T-helper 2 cell (primary cell): ENCODE results near the gene FAM131A.
"Not testable (repeated sequence)": the region's sequence is repeated elsewhere in the genome, so short reads cannot be mapped to it uniquely, and the experiment has no call there.

Source experiments
- DNase-seq, 5 experiments: peaks; one replicate each; pipeline versions ENCODE4 v3.0.0 to v3.0.0-alpha.2; 2012 to 2022

Gene FAM131A

DNA sequence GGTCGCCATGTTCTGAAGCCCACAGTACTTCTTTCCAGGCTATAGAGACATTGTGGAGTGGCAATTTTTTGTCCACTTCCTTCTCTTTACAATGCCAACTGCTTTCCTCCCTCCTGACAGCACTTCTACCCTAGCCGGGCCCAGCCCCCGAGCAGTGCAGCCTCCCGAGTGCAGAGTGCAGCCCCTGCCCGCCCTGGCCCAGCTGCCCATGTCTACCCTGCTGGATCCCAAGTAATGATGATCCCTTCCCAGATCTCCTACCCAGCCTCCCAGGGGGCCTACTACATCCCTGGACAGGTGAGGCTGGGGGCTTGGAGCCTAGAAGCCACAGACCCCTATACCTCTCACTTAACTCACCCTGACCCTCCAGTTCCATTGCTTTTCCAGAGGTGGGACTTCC lies 20.2 kb upstream of the FAM131A start:
- no peak for DNase-seq

DNA sequence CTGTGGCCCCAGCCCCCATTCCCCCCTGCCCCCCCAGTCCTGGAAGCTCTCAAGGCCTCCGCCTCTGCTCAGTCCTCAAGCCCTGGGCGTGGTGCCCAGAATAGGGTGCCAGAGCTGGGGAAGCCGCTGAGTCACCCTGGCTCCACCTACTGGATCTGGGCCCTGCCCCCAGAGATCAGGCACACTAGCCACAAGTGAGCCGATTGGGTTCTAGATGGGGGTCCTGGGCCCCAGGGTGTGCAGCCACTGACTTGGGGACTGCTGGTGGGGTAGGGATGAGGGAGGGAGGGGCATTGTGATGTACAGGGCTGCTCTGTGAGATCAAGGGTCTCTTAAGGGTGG lies 17.3 kb upstream of the FAM131A start:
- DNase-seq: no peak

DNA sequence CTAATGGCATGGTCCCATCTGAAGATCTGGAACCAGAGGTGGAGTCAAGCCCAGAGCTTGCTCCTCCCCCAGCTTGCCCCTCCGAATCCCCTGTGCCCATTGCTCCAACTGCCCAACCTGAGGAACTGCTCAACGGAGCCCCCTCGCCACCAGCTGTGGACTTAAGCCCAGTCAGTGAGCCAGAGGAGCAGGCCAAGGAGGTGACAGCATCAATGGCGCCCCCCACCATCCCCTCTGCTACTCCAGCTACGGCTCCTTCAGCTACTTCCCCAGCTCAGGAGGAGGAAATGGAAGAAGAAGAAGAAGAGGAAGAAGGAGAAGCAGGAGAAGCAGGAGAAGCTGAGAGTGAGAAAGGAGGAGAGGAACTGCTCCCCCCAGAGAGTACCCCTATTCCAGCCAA lies 15.7 kb upstream of the FAM131A start:
- DNase-seq: no peak

DNA sequence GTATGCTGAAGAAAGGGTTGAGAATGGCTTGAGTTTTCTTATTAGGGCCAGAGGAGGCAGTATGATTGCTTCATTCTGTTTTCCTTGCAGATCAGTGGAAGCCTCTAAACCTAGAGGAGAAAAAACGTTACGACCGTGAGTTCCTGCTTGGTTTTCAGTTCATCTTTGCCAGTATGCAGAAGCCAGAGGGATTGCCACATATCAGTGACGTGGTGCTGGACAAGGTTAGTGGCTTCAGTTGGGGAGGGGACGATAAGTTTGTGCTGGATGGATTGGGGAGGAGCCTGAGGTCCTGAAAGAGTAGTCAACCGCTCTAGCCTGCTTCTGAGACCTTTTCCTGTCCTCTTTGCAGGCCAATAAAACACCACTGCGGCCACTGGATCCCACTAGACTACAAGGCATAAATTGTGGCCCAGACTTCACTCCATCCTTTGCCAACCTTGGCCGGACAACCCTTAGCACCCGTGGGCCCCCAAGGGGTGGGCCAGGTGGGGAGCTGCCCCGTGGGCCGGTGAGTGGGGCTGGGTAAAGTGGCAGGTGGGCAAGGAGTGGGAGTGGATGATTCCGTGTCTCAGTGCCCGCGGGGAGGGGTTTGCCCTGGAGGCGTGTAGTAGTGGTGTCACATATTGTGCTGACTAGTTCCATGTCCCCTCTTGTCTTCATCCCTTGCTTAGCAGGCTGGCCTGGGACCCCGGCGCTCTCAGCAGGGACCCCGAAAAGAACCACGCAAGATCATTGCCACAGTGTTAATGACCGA lies 14.5 kb upstream of the FAM131A start:
- no peak for DNase-seq

DNA sequence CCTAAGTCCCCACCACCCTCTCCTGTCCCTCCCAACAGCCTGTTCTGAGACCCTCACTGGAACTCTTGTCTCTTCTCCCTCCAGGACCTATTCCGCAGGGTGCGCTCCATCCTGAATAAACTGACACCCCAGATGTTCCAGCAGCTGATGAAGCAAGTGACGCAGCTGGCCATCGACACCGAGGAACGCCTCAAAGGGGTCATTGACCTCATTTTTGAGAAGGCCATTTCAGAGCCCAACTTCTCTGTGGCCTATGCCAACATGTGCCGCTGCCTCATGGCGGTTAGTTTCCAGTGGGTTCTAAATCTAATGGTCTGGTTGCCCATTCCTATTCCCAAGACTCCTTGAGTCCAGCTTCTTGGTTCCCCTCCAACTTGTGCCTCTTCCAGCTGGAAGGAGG lies 13.7 kb upstream of the FAM131A start:
- DNase-seq: no peak

DNA sequence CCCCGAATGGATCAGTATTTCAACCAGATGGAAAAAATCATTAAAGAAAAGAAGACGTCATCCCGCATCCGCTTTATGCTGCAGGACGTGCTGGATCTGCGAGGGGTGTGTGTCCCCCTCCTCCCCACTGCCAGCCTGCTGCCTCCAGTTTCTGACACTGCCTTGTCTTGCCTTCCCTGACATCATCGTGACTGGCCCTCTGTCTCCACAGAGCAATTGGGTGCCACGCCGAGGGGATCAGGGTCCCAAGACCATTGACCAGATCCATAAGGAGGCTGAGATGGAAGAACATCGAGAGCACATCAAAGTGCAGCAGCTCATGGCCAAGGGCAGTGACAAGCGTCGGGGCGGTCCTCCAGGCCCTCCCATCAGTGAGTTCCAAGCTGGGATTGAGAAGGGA lies 12.1 kb upstream of the FAM131A start:
- DNase-seq: no peak

DNA sequence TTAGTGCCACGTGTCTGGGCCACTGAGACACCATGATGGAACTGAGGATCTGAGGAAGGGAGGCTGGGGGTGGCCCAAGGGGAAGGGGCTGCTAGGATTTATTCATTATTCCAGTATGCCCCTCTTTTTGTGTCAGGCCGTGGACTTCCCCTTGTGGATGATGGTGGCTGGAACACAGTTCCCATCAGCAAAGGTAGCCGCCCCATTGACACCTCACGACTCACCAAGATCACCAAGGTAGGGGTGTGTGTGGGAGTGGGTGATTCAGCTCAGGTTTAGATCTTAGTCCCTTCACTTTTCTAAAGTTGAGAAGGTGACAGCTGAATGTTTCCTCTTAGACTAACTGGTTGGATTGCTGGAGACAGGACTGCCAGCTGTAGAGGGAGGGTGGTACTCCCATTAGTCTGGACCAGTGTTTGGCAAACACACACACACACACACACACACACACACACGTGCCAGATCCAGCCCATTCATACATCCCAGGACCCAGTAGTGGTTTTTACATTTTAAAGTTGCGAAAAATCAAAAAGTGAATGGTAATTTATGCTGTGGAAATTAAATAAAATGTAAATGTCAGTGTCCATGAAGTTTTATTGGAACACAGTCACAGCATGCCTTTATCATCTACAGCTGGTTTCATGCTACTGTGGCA lies 11.6 kb upstream of the FAM131A start:
- DNase-seq: peak in 1 of 5 experiments; percentile 33

DNA sequence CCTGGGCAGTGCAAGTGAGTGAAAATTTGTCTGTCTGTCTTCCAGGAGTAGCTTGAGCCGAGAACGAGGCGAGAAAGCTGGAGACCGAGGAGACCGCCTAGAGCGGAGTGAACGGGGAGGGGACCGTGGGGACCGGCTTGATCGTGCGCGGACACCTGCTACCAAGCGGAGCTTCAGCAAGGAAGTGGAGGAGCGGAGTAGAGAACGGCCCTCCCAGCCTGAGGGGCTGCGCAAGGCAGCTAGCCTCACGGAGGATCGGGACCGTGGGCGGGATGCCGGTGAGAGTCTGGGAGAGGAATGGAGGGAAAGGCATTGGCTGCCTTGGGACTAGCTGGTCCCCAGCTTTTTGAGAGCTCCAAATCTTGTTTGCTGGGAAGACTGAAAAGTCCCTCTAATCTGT lies 10.2 kb upstream of the FAM131A start:
- DNase-seq: no peak

DNA sequence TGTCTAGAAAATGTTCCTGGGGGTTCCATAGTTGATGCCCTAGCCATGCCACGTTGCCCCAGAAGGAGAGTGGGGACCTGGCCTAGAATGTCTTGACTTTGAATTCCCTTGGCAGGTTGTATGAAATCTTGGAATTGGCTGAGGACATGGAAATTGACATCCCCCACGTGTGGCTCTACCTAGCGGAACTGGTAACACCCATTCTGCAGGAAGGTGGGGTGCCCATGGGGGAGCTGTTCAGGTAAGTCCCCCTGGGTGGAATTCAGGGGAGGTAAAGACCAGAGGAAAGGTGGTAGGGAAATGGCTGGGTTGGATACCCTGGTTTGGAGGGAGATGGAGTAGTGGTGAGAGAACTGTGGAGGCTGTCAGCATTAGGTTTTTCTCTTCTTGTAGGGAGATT lies 8.9 kb upstream of the FAM131A start:
- DNase-seq: no peak

DNA sequence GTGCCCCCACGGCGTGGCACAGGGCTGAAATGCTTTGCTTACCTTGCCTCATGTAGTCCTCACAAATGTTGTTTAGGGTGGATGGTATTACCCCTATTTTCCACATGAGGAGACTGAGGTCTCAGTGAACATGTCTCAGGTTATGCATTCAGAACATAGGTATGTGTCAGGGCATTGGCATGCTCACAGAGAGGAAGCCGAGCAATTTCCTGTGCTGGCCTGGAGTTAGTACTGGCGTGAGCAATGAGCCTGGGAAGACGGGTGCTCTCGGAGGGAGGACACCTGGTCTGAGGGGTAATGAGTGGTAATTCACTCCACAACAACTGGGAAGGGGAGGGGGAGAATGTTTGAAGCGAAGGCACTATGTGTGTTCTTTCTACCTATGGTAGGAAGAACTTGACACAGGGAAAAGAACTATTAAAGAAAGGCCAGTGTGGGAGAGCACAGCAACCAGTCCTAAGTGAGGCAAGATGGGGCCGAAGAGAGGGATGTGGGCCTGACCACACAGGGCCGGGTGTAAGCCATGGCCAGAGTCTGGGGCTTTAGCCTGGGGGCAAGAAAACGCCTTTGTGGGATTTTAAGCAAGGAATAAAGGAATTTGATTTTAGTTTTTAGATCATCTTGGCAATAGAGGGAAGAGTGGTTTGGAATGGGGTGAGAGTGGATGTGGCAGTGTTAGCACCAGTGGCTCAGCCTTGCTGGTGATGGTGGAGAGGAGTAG lies 4.9 kb upstream of the FAM131A start:
- no peak for DNase-seq

DNA sequence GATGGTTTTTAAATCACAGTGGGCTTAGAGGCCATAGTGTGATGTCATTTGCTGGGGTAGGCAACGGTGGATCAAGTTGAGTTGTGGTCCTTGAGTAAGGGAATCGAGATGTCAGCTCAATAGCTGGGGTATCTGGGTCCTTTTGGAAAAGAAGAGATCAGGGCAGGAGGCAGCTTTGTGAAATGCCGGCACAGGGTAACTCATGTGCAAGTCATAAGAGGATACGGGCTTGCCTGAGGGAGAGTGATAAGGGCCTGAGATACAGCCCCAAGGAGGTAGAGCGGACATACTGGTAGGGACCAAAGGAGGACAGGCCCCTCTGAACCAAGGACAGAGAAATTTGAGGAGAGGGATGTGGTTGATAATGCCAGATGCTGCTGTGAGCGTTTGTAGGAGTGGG lies 4.2 kb upstream of the FAM131A start:
- DNase-seq: no peak

DNA sequence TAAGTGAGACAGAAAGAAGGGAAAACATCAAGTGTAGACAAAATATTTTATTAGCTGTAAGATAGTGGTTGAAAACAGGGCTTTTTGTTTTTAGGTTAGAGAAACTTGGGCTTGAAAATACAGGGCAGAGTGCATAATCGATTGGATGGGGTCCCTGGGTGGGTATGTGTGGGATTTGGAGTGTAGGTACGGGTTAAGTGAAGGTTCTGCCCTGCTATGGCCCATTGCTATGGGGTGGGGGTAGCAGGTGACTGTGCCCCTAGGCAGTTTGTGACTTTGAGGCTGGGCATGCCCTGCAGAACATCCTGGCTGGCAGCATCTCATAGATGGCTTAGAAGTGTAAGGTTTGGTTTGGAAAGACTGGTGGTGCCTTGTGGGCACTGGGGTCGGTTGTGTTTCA lies 3.7 kb upstream of the FAM131A start:
- no peak for DNase-seq

DNA sequence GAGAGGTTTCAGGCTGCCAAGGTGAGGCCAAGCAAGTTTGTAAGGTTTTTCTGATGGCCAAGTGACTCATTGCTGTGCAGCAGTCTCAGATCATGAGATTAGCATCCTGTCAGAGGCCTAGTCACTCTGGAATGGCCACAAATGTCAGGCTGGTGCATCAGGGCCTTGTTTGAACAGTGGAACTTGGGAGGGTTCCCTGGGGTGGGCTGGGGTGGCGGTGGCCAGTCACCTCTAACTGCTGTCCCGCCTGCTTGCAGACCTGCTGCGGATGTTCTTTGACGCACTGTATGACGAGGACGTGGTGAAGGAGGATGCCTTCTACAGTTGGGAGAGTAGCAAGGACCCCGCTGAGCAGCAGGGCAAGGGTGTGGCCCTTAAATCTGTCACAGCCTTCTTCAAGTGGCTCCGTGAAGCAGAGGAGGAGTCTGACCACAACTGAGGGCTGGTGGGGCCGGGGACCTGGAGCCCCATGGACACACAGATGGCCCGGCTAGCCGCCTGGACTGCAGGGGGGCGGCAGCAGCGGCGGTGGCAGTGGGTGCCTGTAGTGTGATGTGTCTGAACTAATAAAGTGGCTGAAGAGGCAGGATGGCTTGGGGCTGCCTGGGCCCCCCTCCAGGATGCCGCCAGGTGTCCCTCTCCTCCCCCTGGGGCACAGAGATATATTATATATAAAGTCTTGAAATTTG lies 2.8 kb upstream of the FAM131A start:
- DNase-seq: peak in 4 of 5 experiments; percentile 31 to 77 (median 37)

DNA sequence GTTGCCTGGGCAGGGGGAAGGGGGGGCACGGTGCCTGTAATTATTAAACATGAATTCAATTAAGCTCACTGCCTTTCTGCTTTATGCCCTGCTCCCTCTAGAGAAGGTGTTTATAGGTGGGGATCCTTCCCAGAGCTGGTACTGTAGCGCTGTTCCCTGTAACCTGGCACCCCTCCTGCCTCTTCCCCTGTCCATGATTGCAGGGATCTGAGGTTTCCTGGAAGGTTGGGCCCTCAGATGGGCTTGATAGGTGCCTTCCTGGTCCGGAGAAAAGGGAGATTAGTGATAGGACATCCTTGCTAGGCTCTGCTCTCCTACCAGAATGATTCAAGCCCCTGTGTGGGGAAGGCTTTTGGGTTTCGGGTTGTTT lies 2.1 kb upstream of the FAM131A start:
- no peak for DNase-seq

DNA sequence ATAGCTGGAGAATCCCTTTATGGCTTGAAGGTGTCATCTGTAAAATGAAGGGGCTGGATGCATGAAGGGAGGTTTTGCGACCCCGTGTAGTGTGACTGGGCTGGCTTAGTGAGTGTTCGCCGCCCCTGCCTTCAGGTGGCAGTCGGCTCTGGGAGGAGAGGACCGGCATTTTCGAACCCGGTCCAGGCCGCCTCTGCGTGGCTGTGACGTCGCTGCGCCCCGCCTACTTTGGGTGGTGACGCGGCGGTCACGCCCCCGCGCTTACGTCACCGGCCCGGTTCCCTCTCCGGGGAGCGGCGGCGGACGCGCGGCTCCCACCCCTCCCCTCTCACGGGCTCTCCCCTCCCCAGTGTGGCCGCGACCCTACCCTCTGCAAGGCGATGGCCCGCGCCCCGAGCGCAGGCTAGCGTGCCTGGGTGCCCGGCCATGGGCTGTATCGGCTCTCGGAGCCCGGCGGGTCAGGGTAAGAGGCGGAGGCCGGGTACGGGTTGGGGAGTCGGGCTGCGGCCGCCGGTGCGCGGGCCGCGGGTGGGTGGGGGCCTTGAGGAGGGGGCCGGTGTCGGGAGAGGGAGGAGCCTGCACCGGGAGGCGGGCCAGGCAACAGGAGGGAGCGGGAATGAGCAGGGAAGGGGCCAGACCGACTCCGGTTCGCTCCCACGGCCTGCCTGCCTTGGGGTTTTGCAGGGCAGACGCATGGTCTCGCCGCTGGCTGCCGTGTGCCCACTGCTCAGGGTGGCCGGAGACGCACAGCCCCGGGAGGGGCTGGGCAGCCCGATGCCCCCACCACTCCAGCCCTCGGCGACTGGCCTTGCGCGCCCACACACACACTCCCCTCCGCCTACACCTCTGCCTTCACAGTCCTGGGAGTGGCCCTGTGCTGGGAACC lies 1.5 kb upstream of the FAM131A start:
- DNase-seq: peak; percentile 71 to 84 (median 78)

DNA sequence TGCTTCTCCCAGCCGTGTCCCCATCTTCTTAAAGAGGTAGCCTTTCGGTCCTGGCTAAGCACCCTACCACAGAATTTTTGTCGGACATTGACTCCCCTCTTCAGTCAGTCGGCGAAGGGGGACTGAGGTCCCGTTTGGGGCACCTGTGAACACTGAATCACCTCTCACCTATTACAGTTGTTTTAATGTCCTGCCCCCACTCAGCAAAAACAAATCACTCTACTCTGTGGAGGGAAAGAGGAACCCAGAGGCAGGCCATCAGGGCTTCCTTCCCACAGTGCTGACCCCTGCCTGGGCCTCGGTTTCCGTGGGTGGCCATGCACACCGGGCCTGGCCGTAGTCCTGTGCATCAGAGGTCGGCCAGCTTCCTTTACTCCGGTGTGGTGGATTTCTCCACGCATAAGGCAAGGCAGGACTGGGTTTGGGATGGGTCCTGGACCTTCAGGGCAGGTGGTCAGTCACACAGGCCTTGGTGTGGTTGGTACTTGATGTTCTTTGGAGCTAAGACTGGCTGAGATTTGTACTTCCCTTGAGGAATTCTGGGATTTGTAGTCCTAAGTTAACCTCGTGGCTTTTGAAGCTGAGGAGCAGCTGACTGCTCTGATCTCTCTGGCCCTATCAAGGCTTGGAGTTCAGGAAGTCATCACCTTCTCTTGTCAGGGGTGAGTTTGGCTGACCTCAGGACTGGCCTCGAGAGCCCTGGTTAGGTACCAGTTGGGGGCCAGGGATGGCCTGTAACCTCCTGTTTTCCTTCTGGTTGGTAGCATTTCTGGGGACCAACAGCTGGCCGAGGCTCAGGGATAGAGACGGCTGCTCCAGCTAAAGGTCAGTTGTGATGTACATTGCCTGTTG lies 627 bp upstream of the FAM131A start:
- DNase-seq: peak in 1 of 5 experiments; percentile 35

DNA sequence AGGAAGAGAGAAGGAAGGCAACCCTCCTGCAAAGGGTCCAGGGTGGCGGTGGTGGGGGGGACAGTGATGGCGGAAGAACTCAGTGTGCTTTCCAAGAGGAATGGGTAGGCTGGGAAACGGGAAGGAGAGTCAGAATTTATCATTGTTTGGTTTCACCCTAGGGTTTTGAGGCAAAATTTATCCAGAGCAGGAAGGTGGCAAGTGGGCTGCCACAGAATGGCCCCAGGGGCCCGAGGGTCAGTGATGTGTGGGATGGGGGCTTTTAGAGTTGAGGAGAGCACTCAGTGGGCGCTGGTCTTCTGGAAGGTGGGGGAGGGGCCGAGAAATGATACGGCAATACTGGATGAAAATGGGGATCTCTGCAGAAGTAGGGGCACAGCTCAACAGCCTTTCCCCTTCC lies 581 bp downstream of the FAM131A start:
- DNase-seq: no peak

DNA sequence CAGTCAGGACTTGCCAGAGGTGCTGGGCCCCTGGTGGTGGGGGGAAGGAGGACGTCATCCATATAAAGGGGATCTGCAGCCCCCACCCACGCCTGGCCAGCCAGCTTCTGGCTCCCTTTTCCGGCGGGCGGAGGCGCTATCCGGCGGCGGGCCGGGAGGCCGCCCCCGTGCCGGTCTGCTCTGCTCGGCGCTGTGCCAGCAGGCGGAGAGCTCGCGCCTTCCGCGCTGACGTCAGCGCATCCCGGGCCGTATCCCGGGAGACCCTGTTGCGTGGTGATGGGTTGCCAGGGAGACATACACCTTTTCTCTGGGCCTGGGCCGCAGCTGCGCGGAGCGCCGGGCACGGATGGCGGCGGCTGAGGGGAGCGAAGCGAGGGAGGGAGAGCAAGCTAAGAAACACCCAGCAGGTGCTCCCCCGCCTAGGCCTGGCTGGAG lies 1.1 kb downstream of the FAM131A start:
- peak in 1 of 5 experiments; percentile 23 for DNase-seq

DNA sequence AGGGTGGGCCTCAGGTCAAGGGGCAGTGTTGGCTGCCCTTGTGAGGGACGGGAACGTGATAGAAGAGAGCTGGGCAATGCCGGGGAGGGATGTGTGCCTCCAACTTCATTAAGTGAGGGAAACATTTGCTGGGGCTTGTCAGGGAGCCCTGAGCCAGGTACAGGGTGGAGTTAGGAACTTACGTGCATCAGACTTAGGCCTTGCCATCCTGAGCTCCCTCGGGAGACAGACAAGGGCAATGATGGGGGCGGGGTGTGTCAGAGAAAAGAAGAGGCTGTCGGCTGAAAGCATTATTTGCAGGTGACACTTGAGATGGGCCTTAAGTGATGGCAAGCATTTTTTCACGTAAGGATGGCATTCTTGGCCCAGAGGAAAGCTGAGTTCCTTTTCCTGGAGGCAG lies 1.6 kb downstream of the FAM131A start:
- no peak for DNase-seq

DNA sequence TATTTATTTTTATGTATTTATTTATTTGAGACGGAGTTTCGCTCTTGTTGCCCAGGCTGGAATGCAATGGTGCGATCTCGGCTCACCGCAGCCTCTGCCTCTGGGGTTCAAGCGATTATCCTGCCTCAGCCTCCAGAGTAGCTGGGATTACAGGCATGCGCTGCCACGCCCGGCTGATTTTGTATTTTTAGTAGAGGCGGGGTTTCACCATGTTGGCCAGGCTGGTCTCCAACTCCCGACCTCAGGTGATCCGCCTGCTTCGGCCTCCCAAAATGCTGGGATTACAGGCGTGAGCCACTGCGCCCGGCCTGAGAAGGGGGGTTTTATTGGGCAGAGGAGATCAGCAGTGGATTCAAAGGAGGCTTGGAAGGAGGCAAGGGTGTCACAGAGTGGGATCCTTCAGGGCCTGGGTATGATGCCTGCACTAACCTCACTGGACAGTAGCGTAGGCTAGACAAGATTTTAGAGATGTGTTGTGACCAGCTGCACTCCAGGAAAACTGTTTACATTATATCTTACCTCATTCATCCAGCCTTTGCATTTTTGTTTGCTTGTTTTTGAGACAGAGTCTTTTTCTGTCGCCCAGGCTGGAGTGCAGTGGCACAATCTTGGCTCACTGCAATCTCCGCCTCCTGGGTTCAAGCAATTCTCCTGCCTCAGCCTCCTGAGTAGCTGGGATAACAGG lies 2.2 kb downstream of the FAM131A start:
- DNase-seq: not testable (repeated sequence)

DNA sequence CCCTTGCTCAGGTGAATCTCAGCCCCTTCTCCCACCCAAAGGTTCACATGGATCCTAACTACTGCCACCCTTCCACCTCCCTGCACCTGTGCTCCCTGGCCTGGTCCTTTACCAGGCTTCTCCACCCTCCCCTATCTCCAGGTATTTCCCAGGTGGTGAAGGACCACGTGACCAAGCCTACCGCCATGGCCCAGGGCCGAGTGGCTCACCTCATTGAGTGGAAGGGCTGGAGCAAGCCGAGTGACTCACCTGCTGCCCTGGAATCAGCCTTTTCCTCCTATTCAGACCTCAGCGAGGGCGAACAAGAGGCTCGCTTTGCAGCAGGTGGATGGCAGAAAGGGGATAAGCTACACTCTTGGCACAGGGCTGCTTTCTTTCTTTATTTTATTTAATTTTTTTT lies 4.5 kb downstream of the FAM131A start:
- no peak for DNase-seq
